Thoracic aorta (tissue), 2 donors: ENCODE results near the gene CHMP4B. TPM values are rescaled to one million over a fixed set of nuclear protein-coding genes. Genes with fewer than 3 reads are reported as not detected.

ENCODE experiments used
- ATAC-seq: fragments of 150-250 bp; one replicate; pipeline ENCODE4 v1.8.0; 2017; ENCODE audit warnings: low read depth; ENCODE audit not compliant: insufficient number of reproducible peaks, low FRiP score
- DNase-seq: peaks from one replicate; pipeline ENCODE4 v3.0.0-alpha.2; 2020; ENCODE audit warnings: low spot score
- H3K27ac ChIP-seq, 2 donors: fragments of 200-600 bp; sonication (generic); 1 replicate in 1 of 2; 2 replicates in 1 of 2; pipeline ENCODE4 v1.5.1; 2016; ENCODE audit warnings: mild to moderate bottlenecking in 2 of 2, moderate library complexity in 2 of 2
- H3K27me3 ChIP-seq: fragments of 200-600 bp; sonication (generic); replicated peaks from 2 replicates; pipeline ENCODE4 v1.6.0; 2016; ENCODE audit warnings: mild to moderate bottlenecking; ENCODE audit not compliant: insufficient read depth
- H3K36me3 ChIP-seq: fragments of 200-600 bp; sonication (generic); one replicate; pipeline ENCODE4 v1.5.1; 2016
- H3K4me1 ChIP-seq, 2 donors: fragments of 200-600 bp; sonication (generic); 1 replicate in 1 of 2; 2 replicates in 1 of 2; pipeline versions ENCODE4 v1.5.1 to v1.6.0; 2016; ENCODE audit warnings: low read depth in 2 of 2, mild to moderate bottlenecking in 1 of 2; ENCODE audit not compliant: control insufficient read depth in 1 of 2
- H3K4me3 ChIP-seq: fragments of 200-600 bp; sonication (generic); 2 replicates; pipeline ENCODE4 v1.5.1; 2016; ENCODE audit warnings: mild to moderate bottlenecking
- H3K9me3 ChIP-seq: fragments of 200-600 bp; sonication (generic); 2 replicates; pipeline ENCODE4 v1.5.1; 2016
- total RNA-seq, 2 donors: library from RNA; depleted of rRNA; stranded (reverse); fragments of >200 nt; gene quantifications; one replicate each; pipeline versions ENCODE4 v1.1.0 to v1.2.3, GENCODE V29; 2016
- TF ChIP-seq, protein P1 (sequence below): fragments of 200-600 bp; sonication (generic); IDR thresholded peaks from one replicate; pipeline ENCODE4 v1.5.1; 2019; ENCODE audit warnings: antibody characterized with exemption

The CHMP4B gene
- total RNA-seq, 2 donors from 2014 or later = 69.5 to 104 TPM

DNA sequence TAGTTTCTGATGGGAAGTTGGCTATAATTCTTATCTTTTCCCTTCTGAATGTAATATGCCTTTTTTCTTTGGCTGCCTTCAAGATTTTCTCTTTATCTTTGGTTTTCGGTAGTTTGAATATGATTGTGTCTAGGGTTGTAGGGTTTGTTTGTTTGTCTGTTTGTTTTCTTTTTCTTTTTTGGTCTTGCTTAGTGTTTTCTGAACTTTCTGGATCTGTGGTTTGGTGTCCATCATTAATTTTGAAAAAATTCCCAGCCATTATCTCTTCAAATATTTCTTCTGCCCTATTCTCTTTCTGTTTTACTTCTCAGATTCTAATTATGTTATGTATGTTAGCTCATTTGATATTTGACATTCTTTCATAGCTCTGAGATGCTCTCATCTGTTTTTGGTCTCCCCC, 79.4 kb downstream of the CHMP4B start:
- TF ChIP-seq, protein P1, sequence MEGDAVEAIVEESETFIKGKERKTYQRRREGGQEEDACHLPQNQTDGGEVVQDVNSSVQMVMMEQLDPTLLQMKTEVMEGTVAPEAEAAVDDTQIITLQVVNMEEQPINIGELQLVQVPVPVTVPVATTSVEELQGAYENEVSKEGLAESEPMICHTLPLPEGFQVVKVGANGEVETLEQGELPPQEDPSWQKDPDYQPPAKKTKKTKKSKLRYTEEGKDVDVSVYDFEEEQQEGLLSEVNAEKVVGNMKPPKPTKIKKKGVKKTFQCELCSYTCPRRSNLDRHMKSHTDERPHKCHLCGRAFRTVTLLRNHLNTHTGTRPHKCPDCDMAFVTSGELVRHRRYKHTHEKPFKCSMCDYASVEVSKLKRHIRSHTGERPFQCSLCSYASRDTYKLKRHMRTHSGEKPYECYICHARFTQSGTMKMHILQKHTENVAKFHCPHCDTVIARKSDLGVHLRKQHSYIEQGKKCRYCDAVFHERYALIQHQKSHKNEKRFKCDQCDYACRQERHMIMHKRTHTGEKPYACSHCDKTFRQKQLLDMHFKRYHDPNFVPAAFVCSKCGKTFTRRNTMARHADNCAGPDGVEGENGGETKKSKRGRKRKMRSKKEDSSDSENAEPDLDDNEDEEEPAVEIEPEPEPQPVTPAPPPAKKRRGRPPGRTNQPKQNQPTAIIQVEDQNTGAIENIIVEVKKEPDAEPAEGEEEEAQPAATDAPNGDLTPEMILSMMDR = no peak
- no peaks in the 10 kb centered on the region for H3K4me1 ChIP-seq
- ATAC-seq = no peak

DNA sequence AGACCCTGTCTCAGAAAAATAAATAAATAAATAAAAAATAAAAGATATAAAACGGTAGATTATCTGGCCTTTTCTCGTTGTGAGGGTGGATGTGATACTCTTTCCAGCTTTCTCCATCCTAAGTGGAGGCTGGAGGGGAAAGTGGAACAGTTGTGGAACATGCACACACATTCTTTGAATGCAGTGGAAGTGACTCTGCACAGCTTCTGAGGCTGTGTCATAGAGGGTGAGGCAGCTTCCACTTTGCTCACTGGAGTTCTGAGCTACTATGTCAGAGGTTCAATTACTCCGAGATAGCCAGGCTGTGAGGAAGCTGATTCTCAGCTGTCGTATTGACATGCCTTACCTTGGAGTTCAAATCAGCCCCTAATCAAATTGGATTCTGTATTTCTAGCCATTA, 82.2 kb downstream of the CHMP4B start:
- Histone ChIP-seq H3K9me3 (no peaks in the 10 kb centered on the region), H3K4me1 (no peaks in the 10 kb centered on the region), H3K27ac (no peak overlapping the region), H3K36me3 (no peaks in the 10 kb centered on the region), H3K4me3 (no peak overlapping the region), H3K27me3 (no peaks in the 10 kb centered on the region)
- ATAC-seq = no peak
- TF ChIP-seq, protein P1 = no peak
- no peak for DNase-seq

More for the DNA sequence above, 79.4 kb downstream of the CHMP4B start:
- H3K27me3 ChIP-seq = no peaks in the 10 kb centered on the region
- no peak overlapping the region for H3K4me3 ChIP-seq
- no peak for DNase-seq
- no peaks in the 10 kb centered on the region for H3K36me3 ChIP-seq
- H3K9me3 ChIP-seq = no peaks in the 10 kb centered on the region
- H3K27ac ChIP-seq = no peak overlapping the region

DNA sequence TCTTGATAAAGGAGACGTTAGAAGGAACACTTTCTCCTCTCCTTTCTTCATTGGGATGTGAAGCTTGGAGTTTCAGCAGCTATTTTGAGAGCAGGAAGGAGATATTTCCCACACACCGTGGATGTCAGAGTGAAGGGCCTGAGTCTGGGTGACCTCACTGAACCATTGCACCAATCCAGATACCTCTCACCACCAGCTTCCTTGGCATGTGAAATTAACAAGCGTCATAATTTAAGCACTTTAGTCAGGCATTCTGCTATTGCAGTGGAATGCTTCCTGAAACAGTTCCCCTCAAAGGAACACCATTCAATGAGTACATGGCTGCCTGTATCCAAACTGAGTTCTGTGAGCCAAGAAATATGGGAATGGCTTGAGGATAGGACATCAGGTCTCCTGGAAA, 83.7 kb downstream of the CHMP4B start:
- Histone ChIP-seq H3K9me3 (no peaks in the 10 kb centered on the region), H3K36me3 (no peaks in the 10 kb centered on the region), H3K27me3 (no peaks in the 10 kb centered on the region), H3K4me3 (no peak overlapping the region), H3K4me1 (no peaks in the 10 kb centered on the region), H3K27ac (no peak overlapping the region)
- no peak for DNase-seq
- no peak for ATAC-seq
- TF ChIP-seq, protein P1 = no peak

DNA sequence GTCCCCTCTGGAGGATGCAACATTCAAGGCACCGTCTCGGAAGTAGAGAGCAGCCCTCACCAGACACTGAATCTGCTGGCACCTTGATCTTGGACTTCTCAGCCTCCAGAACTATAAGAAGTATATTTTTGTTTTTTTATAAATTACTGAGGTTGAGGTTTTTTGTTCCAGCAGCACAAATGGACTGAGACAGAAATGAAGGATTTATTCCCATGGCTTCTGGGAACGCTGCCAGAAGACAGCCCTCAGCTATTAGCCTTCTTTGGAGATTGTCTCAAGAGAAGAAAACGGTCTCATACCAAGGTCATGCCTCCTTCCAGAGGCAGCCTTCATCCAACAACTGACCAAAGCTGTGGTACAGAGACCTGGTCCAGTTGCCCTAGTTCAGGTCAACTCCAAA, 85.4 kb downstream of the CHMP4B start:
- Histone ChIP-seq H3K36me3 (no peaks in the 10 kb centered on the region), H3K9me3 (no peaks in the 10 kb centered on the region), H3K27ac (no peak overlapping the region), H3K4me3 (no peak overlapping the region), H3K4me1 (no peaks in the 10 kb centered on the region), H3K27me3 (no peaks in the 10 kb centered on the region)
- no peak for ATAC-seq
- DNase-seq = no peak
- TF ChIP-seq, protein P1 = no peak

DNA sequence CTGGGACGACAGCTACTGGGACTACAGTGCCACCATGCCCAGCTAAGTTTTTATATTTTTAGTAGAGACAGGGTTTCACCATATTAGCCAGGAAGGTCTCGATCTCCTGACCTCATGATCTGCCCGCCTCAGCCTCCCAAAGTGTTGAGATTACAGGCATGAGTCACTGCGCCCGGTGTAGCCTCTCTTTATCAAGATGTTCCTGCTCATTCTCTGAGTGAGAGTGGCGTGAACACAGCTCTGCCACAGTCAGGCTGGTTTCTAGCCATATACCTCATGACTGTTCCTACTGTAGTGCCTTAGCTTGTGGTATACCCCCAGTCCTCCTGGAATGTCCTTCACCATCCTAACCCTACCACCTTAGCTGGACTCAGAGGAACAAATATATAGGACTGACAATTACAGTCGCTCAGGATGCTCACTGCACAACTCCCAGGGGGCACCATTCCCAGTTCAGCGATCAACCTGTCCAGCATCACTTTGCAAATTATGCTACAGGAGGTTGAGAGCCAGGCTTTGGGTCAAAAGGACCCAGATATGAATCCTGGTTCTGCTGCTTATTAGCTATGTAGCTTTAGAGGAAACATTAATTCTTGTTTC, 86.3 kb downstream of the CHMP4B start:
- DNase-seq = no peak
- TF ChIP-seq, protein P1 = no peak
- no peak overlapping the region for H3K4me3 ChIP-seq
- no peak for ATAC-seq
- H3K4me1 ChIP-seq = no peaks in the 10 kb centered on the region
- no peaks in the 10 kb centered on the region for H3K9me3 ChIP-seq
- H3K27me3 ChIP-seq = no peaks in the 10 kb centered on the region
- no peak overlapping the region for H3K27ac ChIP-seq
- no peaks in the 10 kb centered on the region for H3K36me3 ChIP-seq
